Hepatocyte (in vitro differentiated cells): Measurements from ENCODE around the gene SLC7A4. TPM values are rescaled to one million over a fixed set of nuclear protein-coding genes. Genes with fewer than 3 reads are reported as not detected.
A peak's percentile ranks its signal among the peaks of the same experiment; 100 is the strongest.

Source experiments
- DNase-seq: peaks from one replicate; pipeline ENCODE4 v3.0.0-alpha.2; 2016; ENCODE audit warnings: low spot score
- H2AFZ ChIP-seq: fragments of 200-600 bp; sonication (generic); 2 replicates; pipeline ENCODE4 v1.6.0; 2016; ENCODE audit warnings: antibody characterized with exemption, mild to moderate bottlenecking
- H3K27ac ChIP-seq: fragments of 200-600 bp; sonication (generic); 2 replicates; pipeline ENCODE4 v1.5.1; 2016; ENCODE audit warnings: mild to moderate bottlenecking
- H3K27me3 ChIP-seq: fragments of 200-600 bp; sonication (generic); 2 replicates; pipeline ENCODE4 v1.6.1; 2016
- H3K36me3 ChIP-seq: fragments of 200-600 bp; sonication (generic); replicated peaks from 2 replicates; pipeline ENCODE4 v1.5.1; 2016; ENCODE audit warnings: low read depth; ENCODE audit not compliant: insufficient read depth
- H3K4me1 ChIP-seq: fragments of 200-600 bp; sonication (generic); 2 replicates; pipeline ENCODE4 v1.5.1; 2016; ENCODE audit warnings: mild to moderate bottlenecking, moderate library complexity; ENCODE audit not compliant: insufficient read depth
- H3K4me2 ChIP-seq: fragments of 200-600 bp; sonication (generic); 2 replicates; pipeline ENCODE4 v1.6.0; 2016
- H3K4me3 ChIP-seq: fragments of 200-600 bp; sonication (generic); 2 replicates; pipeline ENCODE4 v1.5.1; 2016; ENCODE audit warnings: mild to moderate bottlenecking
- H3K79me2 ChIP-seq: fragments of 200-600 bp; sonication (generic); 2 replicates; pipeline ENCODE4 v1.6.0; 2017; ENCODE audit warnings: mild to moderate bottlenecking
- H3K9me2 ChIP-seq: fragments of 200-600 bp; sonication (generic); replicated peaks from 2 replicates; pipeline ENCODE4 v1.6.0; 2017; ENCODE audit warnings: mild to moderate bottlenecking; ENCODE audit not compliant: insufficient read depth
- H3K9me3 ChIP-seq: fragments of 200-600 bp; sonication (generic); 2 replicates; pipeline ENCODE4 v1.5.1; 2016; ENCODE audit warnings: low read depth, mild to moderate bottlenecking
- H4K20me1 ChIP-seq: fragments of 200-600 bp; sonication (generic); 2 replicates; pipeline ENCODE4 v1.6.0; 2016; ENCODE audit warnings: mild to moderate bottlenecking; ENCODE audit not compliant: insufficient read depth, poor library complexity, severe bottlenecking
- EZH2 ChIP-seq: fragments of 200-600 bp; sonication (generic); IDR thresholded peaks from 2 replicates; pipeline ENCODE4 v1.6.1; 2016; ENCODE audit warnings: antibody characterized with exemption, mild to moderate bottlenecking, borderline replicate concordance
- EZH2phosphoT487 ChIP-seq: fragments of 200-600 bp; sonication (generic); IDR thresholded peaks from one replicate; pipeline ENCODE4 v1.6.1; 2018; ENCODE audit warnings: antibody characterized with exemption, mild to moderate bottlenecking, low read depth, moderate library complexity; ENCODE audit not compliant: unreplicated experiment, severe bottlenecking
- WGBS: methylation state at CpG from one replicate; pipeline ENCODE4 v1.1.6; 2016; ENCODE audit warnings: low lambda C conversion rate; ENCODE audit errors: missing lambda C conversion rate; 5-methylcytosine and 5-hydroxymethylcytosine counted together
- polyA plus RNA-seq: library from polyadenylated mRNA; unstranded; fragments of >200 nt; fragmentation: Nextera tagmentation; extraction: Ambion mirVana; gene quantifications from 2 replicates; pipeline ENCODE4 v1.2.1, GENCODE V29; 2016
- total RNA-seq: library from RNA; depleted of rRNA; stranded (reverse); fragments of >200 nt; gene quantifications from 2 replicates; pipeline ENCODE4 v1.2.3, GENCODE V29; 2014
- TF ChIP-seq, protein P1 (sequence below): fragments of 200-600 bp; sonication (generic); IDR thresholded peaks from 2 replicates; pipeline ENCODE4 v1.5.1; 2016; ENCODE audit warnings: antibody characterized with exemption, mild to moderate bottlenecking; ENCODE audit not compliant: poor library complexity

SLC7A4 gene
- total and polyA plus RNA-seq, 2 experiments from 2014 or later: 140 to 494 TPM

DNA sequence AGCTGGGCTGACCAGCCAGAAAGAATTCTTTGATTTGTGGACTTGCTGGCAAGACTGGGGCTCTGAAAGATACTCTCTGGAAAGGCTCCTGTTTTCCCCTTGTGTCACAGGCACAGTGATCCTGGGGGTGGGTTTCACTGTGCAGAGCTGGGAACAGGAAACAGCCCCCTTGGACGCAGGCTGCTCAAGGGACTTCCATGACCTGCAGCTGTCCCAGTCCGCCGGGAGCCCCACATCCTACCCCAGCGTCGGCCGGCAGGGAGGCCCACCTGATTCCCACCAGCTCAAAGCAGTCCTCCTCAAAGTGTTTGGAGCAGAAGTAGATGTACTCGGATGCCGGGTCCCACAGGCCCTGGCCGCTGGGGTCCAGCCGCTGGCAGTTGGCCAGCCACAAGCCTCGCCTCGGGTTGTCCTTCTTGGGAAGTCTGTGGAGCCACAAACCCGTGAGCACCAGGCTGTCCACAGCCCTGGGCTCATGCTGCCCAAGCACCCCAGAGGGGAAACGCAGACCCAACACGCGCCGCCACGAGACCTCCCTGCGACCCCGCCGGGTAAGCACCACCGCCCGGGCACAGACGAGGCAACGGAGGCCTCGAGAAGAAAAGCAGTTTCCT, 31.3 kb downstream of the SLC7A4 start:
- H2AFZ ChIP-seq: peak overlapping the region; percentile 75
- no peaks in the 10 kb centered on the region for H3K36me3 ChIP-seq
- WGBS: 24% methylated on average over 25 of the region's 26 CpGs
- peak overlapping the region; percentile 59 for H3K4me3 ChIP-seq
- peak overlapping the region; percentile 98 for H3K4me2 ChIP-seq
- H4K20me1 ChIP-seq: no peaks in the 10 kb centered on the region
- H3K9me2 ChIP-seq: no peaks in the 10 kb centered on the region
- H3K4me1 ChIP-seq: peaks cover 21% of the 10 kb centered on the region
- H3K27me3 ChIP-seq: no peaks in the 10 kb centered on the region
- H3K27ac ChIP-seq: peak overlapping the region; percentile 99
- H3K9me3 ChIP-seq: no peaks in the 10 kb centered on the region
- no peak for DNase-seq
- TF ChIP-seq, protein P1, sequence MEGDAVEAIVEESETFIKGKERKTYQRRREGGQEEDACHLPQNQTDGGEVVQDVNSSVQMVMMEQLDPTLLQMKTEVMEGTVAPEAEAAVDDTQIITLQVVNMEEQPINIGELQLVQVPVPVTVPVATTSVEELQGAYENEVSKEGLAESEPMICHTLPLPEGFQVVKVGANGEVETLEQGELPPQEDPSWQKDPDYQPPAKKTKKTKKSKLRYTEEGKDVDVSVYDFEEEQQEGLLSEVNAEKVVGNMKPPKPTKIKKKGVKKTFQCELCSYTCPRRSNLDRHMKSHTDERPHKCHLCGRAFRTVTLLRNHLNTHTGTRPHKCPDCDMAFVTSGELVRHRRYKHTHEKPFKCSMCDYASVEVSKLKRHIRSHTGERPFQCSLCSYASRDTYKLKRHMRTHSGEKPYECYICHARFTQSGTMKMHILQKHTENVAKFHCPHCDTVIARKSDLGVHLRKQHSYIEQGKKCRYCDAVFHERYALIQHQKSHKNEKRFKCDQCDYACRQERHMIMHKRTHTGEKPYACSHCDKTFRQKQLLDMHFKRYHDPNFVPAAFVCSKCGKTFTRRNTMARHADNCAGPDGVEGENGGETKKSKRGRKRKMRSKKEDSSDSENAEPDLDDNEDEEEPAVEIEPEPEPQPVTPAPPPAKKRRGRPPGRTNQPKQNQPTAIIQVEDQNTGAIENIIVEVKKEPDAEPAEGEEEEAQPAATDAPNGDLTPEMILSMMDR: no peak
- TF ChIP-seq EZH2phosphoT487 (no peak), EZH2 (no peak)
- peaks cover 33% of the 10 kb centered on the region for H3K79me2 ChIP-seq

DNA sequence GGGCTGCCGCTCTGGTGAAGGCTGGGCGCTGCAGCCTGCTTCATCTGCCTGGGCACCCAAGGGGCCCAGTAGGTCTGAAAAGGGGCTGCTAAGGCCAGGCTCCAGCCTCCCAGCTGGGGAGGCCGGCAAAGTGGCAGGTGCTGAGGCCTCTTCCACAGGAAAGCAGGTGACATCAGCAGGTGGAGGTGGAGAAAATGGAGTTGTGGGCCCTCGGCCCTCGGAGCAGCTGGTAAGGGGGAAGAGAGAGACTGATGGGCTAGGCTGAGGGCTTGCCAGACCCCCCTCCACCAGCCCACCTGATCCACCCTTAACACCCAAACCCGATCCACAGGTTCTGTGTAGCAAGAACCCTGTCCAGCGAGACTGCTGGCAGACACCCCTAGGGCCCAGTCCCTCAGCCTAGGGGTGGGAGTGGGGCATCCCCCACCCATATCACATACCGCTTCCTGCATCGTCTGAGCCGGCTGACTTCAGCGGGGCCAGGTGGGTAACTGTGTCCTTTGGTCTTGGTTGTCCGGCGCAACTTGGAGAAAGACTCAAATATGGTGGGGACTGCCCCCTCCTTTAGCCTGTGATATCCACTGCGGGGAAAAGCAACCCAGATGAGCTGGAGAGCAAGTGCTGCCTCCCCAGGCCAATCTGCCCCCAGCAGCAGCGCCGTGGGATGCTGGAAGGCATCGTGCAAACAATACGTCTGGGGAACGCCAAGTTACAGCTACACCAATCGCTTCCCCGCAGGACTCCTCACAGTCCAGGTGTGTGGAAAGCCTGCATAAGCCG, 32.0 kb downstream of the SLC7A4 start:
- no peaks in the 10 kb centered on the region for H4K20me1 ChIP-seq
- H3K27me3 ChIP-seq: no peaks in the 10 kb centered on the region
- H3K4me2 ChIP-seq: peak overlapping the region; percentile 98
- H3K36me3 ChIP-seq: no peaks in the 10 kb centered on the region
- H3K27ac ChIP-seq: no peak overlapping the region
- WGBS: 75% methylated on average over 22 of the region's 22 CpGs
- no peaks in the 10 kb centered on the region for H3K9me3 ChIP-seq
- no peak for DNase-seq
- H3K9me2 ChIP-seq: no peaks in the 10 kb centered on the region
- H2AFZ ChIP-seq: no peak overlapping the region
- peak overlapping the region; percentile 59 for H3K4me3 ChIP-seq
- peaks cover 21% of the 10 kb centered on the region for H3K4me1 ChIP-seq
- TF ChIP-seq, protein P1: no peak
- no peak for TF ChIP-seq EZH2phosphoT487
- no peak for TF ChIP-seq EZH2
- H3K79me2 ChIP-seq: peaks cover 33% of the 10 kb centered on the region

GRCh38 chr22:20999350-21000206, 32.8 kb downstream of the SLC7A4 start:
- Histone ChIP-seq H3K9me3 (no peaks in the 10 kb centered on the region), H4K20me1 (no peaks in the 10 kb centered on the region), H3K4me3 (no peak overlapping the region), H3K9me2 (no peaks in the 10 kb centered on the region), H3K4me1 (peaks cover 21% of the 10 kb centered on the region), H2AFZ (no peak overlapping the region), H3K27ac (no peak overlapping the region), H3K4me2 (peak overlapping the region; percentile 98), H3K36me3 (no peaks in the 10 kb centered on the region), H3K79me2 (peaks cover 33% of the 10 kb centered on the region), H3K27me3 (no peaks in the 10 kb centered on the region)
- TF ChIP-seq, protein P1: no peak
- TF ChIP-seq EZH2: no peak
- no peak for TF ChIP-seq EZH2phosphoT487
- no peak for DNase-seq
- 96% methylated on average over 27 of the region's 27 CpGs for WGBS
